HG03139 (cell line): ENCODE data around the gene DAP3.

Experiments used
- ATAC-seq: cut with Tn5 transposase; IDR thresholded peaks from one replicate; pipeline ENCODE4 v1.9.1; 2021; ENCODE audit not compliant: unreplicated experiment

Gene DAP3

DNA sequence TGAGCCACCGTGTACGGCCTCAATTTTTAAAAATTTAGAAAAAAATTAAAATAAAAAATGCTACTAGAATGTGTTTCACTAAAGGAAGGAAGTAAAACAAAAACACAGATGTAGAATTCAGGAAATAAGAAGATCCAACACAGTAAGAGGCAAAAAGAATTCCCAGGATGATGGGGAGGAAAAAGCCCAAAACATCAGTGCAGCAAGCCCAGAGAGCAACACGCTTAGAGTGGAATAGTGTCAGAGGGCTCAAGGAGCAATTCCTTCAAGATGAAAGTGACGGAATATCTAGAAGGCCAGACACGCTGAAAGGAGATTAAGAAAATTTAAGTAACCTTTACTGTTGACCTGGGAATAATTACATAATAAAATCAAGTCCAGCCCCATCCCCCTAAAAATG lies 80.4 kb downstream of the DAP3 start:
- ATAC-seq = no peak

DNA sequence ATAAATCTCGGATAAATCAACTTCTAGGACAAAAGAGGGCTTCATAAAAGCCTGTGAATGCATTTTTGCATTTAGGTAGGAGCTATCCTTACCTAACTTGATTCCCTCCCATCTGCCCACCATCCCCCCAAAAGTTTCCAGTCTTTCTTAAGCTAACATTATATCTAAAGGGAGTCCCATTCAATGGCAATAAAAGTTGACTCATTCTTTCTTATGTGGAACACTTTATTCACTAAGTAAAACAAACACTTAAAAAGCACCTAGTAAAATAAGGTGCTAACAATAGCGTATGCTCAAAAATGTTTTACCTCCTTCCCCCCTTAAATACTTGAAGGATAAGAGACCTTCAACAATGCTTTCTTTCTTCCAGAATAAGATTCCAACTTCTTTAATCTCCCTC lies 84.3 kb downstream of the DAP3 start:
- no peak for ATAC-seq

DNA sequence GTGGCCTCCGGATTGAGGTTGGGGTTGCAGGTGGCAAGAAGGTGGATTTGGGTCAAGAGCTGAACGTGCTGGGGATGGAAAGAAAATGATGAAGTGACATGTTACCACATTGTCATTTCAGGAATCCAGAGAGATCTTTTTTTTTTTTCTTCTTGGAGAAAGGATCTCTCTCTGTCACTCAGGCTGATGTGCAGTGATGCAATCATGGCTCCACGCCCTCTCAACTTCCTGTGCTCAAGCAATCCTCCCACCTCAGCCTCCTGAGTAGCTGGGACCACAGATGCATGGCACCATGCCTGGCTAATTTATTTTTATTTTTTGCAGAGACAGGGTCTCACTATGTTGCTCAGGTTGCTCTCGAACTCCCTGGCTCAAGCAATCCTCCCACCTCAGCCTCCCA lies 87.5 kb downstream of the DAP3 start:
- no peak for ATAC-seq

DNA sequence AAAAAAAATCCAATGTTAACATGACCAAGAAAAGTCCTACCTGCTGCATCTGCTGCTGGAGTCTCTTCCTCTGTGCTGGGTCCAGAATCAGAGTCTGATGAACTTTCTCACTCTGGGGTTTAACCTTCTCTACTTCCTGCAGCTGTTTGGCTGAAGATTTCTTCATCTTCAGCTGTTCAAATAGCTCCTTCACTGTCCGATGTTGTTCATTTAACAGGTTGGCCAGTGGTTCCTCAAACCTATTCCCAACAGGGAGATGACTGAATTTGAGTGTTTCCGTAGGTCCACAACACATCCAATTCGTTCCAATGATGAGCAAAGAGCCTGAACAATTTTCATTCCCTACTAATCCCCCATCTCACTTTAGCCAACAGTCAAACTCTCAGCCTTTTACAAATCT lies 88.7 kb downstream of the DAP3 start:
- no peak for ATAC-seq
